ENCODE results near the gene TTLL9.

DNA sequence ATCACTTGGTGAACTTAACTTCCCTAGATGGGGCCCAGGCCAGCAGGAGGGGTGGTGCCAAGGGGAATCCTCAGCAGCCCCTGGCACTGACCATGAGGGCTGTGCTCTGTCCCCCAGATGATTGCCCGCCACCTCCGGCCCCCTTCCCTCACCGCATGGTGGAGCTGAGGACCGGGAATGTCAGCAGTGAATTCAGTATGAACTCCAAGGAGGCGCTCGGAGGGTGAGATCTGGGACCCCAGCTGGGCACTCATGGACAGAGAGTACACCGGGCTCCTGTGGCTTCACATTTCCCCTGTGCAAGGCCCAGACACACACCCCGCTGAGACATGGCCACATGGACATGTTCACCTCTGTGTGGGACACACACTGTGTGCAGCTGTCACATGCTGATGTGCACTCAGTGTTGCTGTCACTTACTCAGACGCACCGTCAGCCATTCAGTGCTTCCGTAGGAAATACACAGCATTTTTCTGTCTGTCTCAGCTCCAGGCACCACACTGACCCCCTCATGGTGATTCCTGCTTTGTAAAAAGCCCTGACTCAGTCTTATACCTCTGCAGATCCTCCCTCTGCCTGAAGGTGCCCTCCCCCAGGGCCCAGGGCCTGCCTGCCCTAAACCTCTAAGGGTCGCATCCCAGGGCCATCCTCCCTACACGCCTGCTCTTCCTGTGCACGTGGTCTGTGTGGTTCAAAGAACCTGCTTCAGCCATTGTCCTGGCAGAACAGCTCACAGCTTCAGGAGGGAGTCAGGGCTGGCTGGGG is 46.9 kb upstream of the TTLL9 start:
- TF ChIP-seq CTCF (optimal IDR thresholded peaks at IDR 0.05 in 1 of 3, IDR thresholded peaks at IDR 0.05 in 1 of 3, conservative IDR thresholded peaks at IDR 0.05 in 1 of 3; ENCODE audit: extremely low read depth in 1 of 3, insufficient read depth in 2 of 3, low read length in 3 of 3) (no peak), EZH2 (IDR thresholded peaks at IDR 0.05; ENCODE audit: low read length) (no peak)
